ENCODE results near the gene ARMC9.
"Not testable (repeated sequence)": the region's sequence is repeated elsewhere in the genome, so short reads cannot be mapped to it uniquely, and the experiment has no call there.

ARMC9 gene

DNA sequence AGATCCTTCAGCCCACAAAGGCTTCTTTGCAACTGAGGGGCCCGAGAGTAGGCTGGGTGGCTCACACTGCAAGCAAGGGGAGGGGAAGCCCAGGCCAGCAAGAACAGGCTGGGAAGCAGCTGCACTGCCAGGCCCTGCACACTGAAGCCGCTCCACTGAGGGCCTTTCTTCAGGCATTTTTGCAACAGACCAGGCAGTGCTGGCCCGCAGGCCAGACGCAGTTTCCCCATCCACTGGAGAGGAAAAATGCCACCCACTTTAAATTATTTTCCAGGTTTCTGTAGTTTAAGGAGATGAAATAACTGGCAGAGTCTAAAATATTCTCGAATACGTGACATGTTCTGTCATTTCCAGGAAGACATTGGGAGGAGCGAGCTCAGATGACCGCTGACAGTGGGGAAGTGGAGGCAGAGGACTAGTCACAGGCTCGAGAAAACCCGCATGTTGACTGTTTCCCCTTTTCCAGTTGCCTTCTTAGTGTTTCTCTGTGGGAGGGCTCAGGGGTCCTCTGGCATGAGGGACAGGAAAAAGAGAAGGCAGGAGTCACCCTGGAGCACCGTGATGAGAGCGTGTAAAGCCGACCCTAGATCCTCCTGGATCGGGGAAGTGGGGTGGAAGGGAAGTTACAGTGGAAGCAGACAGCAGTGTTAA is 143.8 kb downstream of the ARMC9 start:
- no peak for DNase-seq (ENCODE audit: low read depth in 2 of 2)

DNA sequence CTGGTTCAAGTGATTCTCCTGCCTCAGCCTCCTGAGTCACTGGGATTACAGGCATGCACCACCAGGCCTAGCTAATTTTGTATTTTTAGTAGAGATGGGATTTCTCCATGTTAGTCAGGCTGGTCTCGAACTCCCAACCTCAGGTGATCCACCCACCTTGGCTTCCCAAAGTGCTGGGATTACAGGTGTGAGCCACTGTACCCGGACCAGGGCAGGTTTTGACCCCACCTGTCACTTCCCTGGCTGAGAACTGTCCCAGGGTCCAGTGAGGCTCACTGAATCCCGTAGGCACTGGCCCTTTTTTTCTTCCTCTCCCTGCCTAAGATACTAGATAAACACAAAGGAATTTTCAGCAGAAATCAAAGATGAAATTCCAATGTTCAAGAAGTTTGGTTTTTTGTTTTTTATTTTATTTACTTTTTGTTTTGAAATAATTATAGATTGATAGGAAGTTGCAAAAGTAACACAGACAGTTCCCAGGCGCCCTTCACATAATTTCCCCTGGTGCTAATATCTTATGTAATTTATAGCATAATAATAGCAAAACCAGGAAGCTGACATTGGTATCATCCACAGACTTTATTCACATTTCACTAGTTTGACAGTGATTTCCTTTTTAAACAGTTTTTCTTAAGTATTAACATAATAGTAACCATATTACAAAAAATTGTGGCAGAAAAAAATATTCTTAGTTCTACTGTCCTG is 144.7 kb downstream of the ARMC9 start:
- no peak for DNase-seq (ENCODE audit: low read depth in 2 of 2)

GRCh38 chr2:231343988-231344387 is 145.6 kb downstream of the ARMC9 start:
- DNase-seq (ENCODE audit: low read depth in 2 of 2) = no peak

- DNase-seq (ENCODE audit: low read depth in 2 of 2) = no peak
These were observed 146.4 kb downstream of the ARMC9 start for GRCh38 chr2:231344851-231345250.

GRCh38 chr2:231347081-231347480 is 148.7 kb downstream of the ARMC9 start:
- no peak for DNase-seq (ENCODE audit: low read depth in 2 of 2)

- DNase-seq (ENCODE audit: low read depth in 2 of 2) = no peak
These were observed 149.2 kb downstream of the ARMC9 start for GRCh38 chr2:231347638-231348037.

DNA sequence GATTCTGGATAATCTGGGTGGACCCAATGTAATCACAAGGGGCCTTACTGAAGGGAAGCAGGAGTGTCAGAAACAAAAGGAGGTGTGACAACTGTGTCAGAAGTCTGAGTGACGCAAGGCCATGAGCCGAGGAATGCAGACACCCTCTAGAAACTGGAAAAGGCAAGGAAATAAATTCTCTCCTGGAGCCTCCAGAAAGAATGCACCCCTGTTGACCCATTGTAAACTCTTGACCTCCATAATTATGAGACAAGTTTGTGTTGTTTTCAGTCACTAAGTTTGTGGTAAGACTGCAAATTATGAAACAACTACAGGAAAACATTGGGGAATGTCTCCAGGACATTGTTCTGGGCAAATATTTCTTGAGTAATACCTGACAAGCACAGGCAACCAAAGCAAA is 149.7 kb downstream of the ARMC9 start:
- no peak for DNase-seq (ENCODE audit: low read depth in 2 of 2)

DNA sequence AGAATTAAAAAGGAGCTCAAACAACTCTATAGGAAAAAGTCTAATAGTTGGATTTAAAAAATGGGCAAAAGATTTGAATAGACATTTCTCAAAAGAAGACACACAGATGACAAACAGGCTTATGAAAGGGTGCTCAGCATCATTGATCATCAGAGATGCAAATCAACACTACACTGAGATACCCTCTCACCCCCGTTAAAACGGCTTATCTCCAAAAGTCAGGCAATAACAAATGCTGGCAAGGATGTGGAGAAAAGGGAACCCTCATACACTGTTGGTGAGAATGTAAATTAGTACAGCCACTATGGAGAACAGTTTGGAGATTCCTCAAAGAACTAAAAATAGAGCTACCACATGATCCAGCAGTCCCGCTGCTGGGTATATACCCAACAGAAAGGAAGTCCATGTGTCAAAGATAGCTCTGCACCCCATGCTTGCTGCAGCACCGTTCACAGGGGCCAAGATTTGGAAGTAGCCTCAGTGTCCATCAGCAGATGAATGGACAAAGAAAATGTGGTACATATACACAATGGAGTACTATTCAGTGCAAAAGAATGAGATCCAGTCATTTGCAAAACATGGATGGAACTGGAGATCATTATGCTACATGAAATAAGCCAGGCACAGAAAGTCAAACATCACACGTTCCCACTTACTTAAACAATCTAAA is 150.4 kb downstream of the ARMC9 start:
- DNase-seq (ENCODE audit: low read depth in 2 of 2) = no peak

DNA sequence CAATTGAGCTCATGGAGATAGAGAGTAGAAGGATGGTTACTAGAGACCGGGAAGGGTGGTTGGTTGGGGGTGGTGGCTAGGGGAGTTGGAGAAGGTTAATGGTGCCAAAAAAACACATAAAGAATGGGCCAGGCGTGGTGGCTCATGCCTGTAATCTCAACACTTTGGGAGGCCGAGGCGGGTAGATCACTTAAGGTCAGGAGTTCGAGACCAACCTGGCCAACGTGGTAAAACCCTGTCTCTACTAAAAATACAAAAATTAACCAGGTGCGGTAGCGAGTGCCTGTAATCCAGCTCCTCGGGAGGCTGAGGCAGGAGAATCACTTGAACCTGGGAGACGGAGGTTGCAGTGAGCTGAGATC is 150.9 kb downstream of the ARMC9 start:
- DNase-seq (ENCODE audit: low read depth in 2 of 2) = not testable (repeated sequence)

DNA sequence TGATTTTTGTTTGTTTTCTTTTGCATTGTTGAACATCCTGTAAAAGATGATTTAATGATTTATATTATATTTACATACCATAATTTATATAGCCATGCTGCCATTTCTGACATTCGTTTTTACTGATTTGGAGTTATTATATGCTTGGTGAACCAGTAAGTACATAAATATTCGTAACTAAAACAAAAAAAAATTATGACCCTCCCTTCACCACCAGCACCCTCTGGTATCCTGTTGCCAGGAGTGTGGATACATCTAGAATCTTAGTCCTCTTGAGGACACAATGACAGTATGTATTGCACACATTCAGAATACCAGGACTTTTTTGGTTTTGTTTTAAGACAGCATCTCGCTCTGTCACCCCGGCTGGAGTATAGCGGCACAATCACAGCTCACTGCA is 153.2 kb downstream of the ARMC9 start:
- no peak for DNase-seq (ENCODE audit: low read depth in 2 of 2)

- DNase-seq (ENCODE audit: low read depth in 2 of 2) = no peak
These were observed 155.0 kb downstream of the ARMC9 start for GRCh38 chr2:231353469-231353868.

GRCh38 chr2:231355508-231356465 is 157.4 kb downstream of the ARMC9 start:
- DNase-seq (ENCODE audit: low read depth in 2 of 2) = no peak

DNA sequence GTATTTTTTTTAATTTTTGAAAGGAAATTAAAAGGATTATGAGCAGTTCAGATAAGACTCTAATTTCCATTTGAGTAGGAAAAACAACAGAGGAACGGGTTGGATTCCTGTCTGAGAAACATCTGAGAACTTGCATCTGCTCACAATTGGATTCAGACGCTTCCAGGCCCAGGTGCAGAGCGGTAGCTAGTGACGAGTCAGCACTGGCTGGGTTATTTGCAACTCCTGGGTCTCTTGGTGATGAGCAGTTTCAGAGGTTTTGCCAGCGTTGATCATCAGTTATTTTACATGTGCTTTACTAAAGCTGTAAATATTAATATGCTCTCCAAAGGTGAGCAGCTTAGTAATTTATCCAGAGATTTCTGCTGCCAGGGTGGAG is 158.0 kb downstream of the ARMC9 start:
- no peak for DNase-seq (ENCODE audit: low read depth in 2 of 2)

- no peak for DNase-seq (ENCODE audit: low read depth in 2 of 2)
These were observed 158.6 kb downstream of the ARMC9 start for GRCh38 chr2:231357048-231357447.

DNA sequence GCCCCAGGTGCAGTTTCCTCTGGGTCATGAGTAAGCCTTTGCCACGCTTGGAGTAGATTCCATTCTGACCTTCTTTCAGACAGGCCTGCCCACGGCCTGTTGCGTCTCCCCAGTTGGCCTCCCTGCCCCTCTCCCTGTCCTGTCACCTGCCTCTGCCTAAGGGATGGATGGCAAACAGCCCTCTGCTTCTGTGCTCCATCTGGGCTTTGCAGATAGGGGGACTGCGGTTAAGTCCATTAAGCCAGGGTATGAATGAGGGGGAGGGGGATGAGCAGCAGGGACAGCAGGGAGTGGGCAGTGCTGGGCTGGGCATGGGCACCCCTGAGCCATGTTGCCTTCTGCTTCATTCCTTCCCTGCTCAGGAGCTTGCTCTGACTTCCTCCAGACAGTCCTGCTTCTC is 159.5 kb downstream of the ARMC9 start:
- DNase-seq (ENCODE audit: low read depth in 2 of 2) = no peak

- no peak for DNase-seq (ENCODE audit: low read depth in 2 of 2)
These were observed 161.0 kb downstream of the ARMC9 start for GRCh38 chr2:231359441-231359840.

DNA sequence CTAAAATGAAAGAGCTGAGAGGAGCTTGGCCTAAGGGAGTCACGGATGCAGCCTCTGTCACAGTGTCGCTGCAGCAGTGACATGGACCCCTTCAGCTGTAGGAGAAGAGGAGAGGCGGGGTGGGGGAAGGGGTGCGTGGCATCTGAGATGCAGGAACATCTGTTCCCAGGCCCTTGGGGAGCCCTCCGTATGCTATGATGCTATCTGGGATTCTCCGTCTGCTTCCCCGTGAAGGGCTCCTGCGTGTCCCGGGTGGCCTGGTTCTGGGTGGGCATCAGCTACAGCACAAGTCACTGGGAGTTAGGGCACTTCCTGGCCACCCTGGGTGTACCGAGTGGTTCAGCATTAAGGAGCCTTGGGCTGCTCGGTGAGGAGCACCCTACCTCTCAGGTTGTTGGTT is 161.5 kb downstream of the ARMC9 start:
- no peak for DNase-seq (ENCODE audit: low read depth in 2 of 2)

DNA sequence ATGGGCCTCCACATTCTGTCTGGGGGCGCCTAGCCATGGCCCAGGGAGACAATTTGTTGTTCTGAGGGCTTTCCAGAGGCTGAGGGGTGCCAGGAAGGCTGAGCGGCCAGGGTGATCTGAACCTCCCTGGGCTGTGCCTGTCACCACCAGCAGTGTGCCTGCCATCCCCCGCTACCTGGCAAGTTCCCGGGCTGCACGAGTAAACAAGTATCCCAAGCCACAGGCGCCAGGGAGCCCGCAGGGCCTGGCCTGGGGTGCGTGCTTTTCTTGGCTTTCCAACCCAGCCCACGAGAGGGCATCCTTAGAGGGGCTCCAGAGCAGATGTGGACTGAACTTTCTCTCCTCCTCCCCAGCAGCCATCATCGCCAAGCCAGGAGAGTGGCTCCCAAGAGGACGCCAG is 162.0 kb downstream of the ARMC9 start:
- DNase-seq (ENCODE audit: low read depth in 2 of 2) = no peak

DNA sequence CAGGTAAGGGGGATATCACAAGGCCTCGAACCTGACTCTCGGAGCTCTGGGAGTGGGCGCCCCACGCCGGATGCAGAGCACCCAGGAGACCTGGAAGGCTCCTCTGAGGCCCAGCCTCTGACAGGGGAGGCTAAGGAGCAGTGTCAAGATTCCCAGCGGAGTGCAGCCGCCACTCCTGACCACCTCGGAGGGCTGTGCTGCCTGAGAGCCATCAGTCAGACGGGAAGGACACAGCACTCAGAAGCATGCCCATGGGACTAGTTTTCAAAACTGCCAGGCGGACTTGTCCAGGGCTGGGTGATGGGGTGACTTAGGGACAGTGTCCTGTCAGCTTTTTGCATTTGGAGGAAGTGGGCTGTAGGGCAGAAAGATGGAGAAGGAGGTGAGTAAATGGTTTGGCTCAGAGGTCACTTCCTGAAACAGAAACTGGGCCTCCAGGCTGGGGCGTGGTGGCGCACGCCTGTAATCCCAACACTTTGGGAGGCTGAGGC is 162.5 kb downstream of the ARMC9 start:
- DNase-seq (ENCODE audit: low read depth in 2 of 2) = no peak

GRCh38 chr2:231361701-231362554 is 163.5 kb downstream of the ARMC9 start:
- no peak for DNase-seq (ENCODE audit: low read depth in 2 of 2)

All from stimulated activated CD4-positive, alpha-beta T cell treated with anti-CD3 and anti-CD28 coated beads, Interleukin-1b, Interleukin-23, amount 100 ng/mL, for 4 hours (primary cell).